Natural killer cell (primary cell): Measurements from ENCODE around the gene RRAGD. TPM values are rescaled to one million over a fixed set of nuclear protein-coding genes. Genes with fewer than 3 reads are reported as not detected.

Source experiments
- ATAC-seq, 3 donors: fragments of 150-1000 bp in 2 of 3; fragments of 200-7000 bp in 1 of 3; cut with Tn5 transposase; 1 replicate in 1 of 3; 2 replicates in 2 of 3; pipeline ENCODE4 v1.10.0; 2021; ENCODE audit warnings: mild to moderate bottlenecking in 2 of 3, moderate library complexity in 2 of 3
- DNase-seq, 2 donors: peaks; one replicate each; pipeline versions ENCODE4 v3.0.0 to v3.0.0-alpha.2; 2013 to 2021; ENCODE audit warnings: mixed read lengths in 1 of 2
- H3K27ac ChIP-seq: one replicate; pipeline ENCODE4 v1.5.1; 2013; ENCODE audit warnings: mild to moderate bottlenecking, low read length
- H3K27me3 ChIP-seq: one replicate; pipeline ENCODE4 v1.6.1; 2013; ENCODE audit warnings: low read length; ENCODE audit not compliant: control insufficient read depth, insufficient read depth
- H3K36me3 ChIP-seq: one replicate; pipeline ENCODE4 v1.6.1; 2013; ENCODE audit warnings: low read length; ENCODE audit not compliant: control insufficient read depth, insufficient read depth
- H3K4me1 ChIP-seq: one replicate; pipeline ENCODE4 v1.6.1; 2013; ENCODE audit warnings: low read length; ENCODE audit not compliant: control insufficient read depth, insufficient read depth
- H3K4me3 ChIP-seq: one replicate; pipeline ENCODE4 v1.5.1; 2013; ENCODE audit warnings: low read length
- H3K9me3 ChIP-seq: one replicate; pipeline ENCODE4 v1.6.1; 2013; ENCODE audit warnings: low read length; ENCODE audit not compliant: control insufficient read depth, insufficient read depth
- H3K27ac Mint-ChIP-seq, 2 donors: one replicate each; pipeline ENCODE4 v1.8.0; 2022; ENCODE audit warnings: mild to moderate bottlenecking in 2 of 2, mixed read lengths in 2 of 2, moderate library complexity in 1 of 2
- H3K27me3 Mint-ChIP-seq, 2 donors: one replicate each; pipeline ENCODE4 v1.8.0; 2022; ENCODE audit warnings: low read depth in 2 of 2, mixed read lengths in 2 of 2
- H3K36me3 Mint-ChIP-seq: one replicate; pipeline ENCODE4 v1.8.0; 2022; ENCODE audit warnings: mixed read lengths
- H3K4me1 Mint-ChIP-seq, 2 donors: one replicate each; pipeline ENCODE4 v1.8.0; 2022; ENCODE audit warnings: mixed read lengths in 2 of 2
- H3K4me3 Mint-ChIP-seq: one replicate; pipeline ENCODE4 v1.8.0; 2022; ENCODE audit warnings: mild to moderate bottlenecking, moderate library complexity, mixed read lengths
- H3K9me3 Mint-ChIP-seq, 2 donors: one replicate each; pipeline ENCODE4 v1.8.0; 2022; ENCODE audit warnings: mixed read lengths in 2 of 2
- CTCF ChIP-seq: fragments of 200-600 bp; IDR thresholded peaks from one replicate; pipeline ENCODE4 v1.8.0; 2022; ENCODE audit warnings: antibody characterized with exemption
- WGBS: methylation state at CpG from one replicate; pipeline ENCODE4 v1.1.7; 2013; ENCODE audit warnings: missing lambda C conversion rate; ENCODE audit not compliant: insufficient coverage; 5-methylcytosine and 5-hydroxymethylcytosine counted together
- intact Hi-C: fragments of 100-400 bp; cut with micrococcal nuclease; formaldehyde crosslinking; loops from one replicate; pipeline ENCODE4 v1.14.2; 2022
- total RNA-seq, 4 donors: library from RNA; stranded (reverse); fragments of 120-200 nt in 1 of 4; gene quantifications; one replicate each; pipeline versions ENCODE4 v1.2.3 to v1.2.4, GENCODE V29; 2013 to 2022

The RRAGD gene
- total RNA-seq, 3 donors from 2014 or later (not counting 1 experiment from before 2014, with no cell fraction given): 0.43 to 4.4 (median 1.8) TPM

- Mint-ChIP-seq H3K27me3 (no peaks in the 10 kb centered on the region), H3K27ac (no peak overlapping the region), H3K36me3 (peaks cover 8% of the 10 kb centered on the region), H3K4me1 (peaks cover 0 to 4% of the 10 kb centered on the region in 2 donors), H3K9me3 (no peaks in the 10 kb centered on the region), H3K4me3 (no peak overlapping the region)
- TF ChIP-seq CTCF: no peak
- Histone ChIP-seq H3K4me3 (no peak overlapping the region), H3K27ac (no peak overlapping the region), H3K9me3 (no peaks in the 10 kb centered on the region), H3K27me3 (no peaks in the 10 kb centered on the region), H3K4me1 (no peaks in the 10 kb centered on the region), H3K36me3 (no peaks in the 10 kb centered on the region)
- ATAC-seq (no peak), DNase-seq (no peak)
- intact Hi-C loops: no loop called here
- 96% methylated on average over 7 of the region's 7 CpGs for WGBS
Measured at GRCh38 chr6:89314692-89315091, 97.4 kb downstream of the RRAGD start.

Other genes with a start within 250 kb of the RRAGD start
- under 1 TPM in 1 of 3 donors, not detected in 2; 0.07 TPM for gene GABRR1, start 194.9 kb downstream of the RRAGD start, total RNA-seq
- 1 to 10 TPM in 2 of 3 donors, under 1 TPM in 1; 0.57 to 2.2 (median 1.0) TPM for gene GABRR2, start 97.0 kb downstream of the RRAGD start, total RNA-seq
- gene UBE2J1, start 59.6 kb downstream of the RRAGD start, total RNA-seq: 10 to 100 TPM; 34.1 to 58.1 (median 45.9) TPM
- 1 to 10 TPM; 4.5 to 9.0 (median 4.6) TPM for gene ANKRD6, start 20.9 kb upstream of the RRAGD start, total RNA-seq
- 10 to 100 TPM; 21.1 to 25.5 (median 25.0) TPM for gene LYRM2, start 226.5 kb upstream of the RRAGD start, total RNA-seq